Memory B cell (primary cell): ENCODE data around the gene PPP1R9A.

Experiments used
- ATAC-seq: fragments of 150-1000 bp; cut with Tn5 transposase; 2 replicates; pipeline ENCODE4 v1.10.0; 2021; ENCODE audit warnings: low read depth, mild to moderate bottlenecking, moderate library complexity
- DNase-seq, 2 donors: peaks; one replicate each; pipeline ENCODE4 v3.0.0; 2022; ENCODE audit warnings: low spot score in 2 of 2
- H3K27ac Mint-ChIP-seq: one replicate; pipeline ENCODE4 v1.8.0; 2022; ENCODE audit warnings: mild to moderate bottlenecking, moderate library complexity, mixed read lengths
- H3K27me3 Mint-ChIP-seq: one replicate; pipeline ENCODE4 v1.8.0; 2022; ENCODE audit warnings: mixed read lengths
- H3K36me3 Mint-ChIP-seq: one replicate; pipeline ENCODE4 v1.8.0; 2022; ENCODE audit warnings: mild to moderate bottlenecking, mixed read lengths
- H3K4me1 Mint-ChIP-seq: one replicate; pipeline ENCODE4 v1.8.0; 2022; ENCODE audit warnings: mixed read lengths
- H3K4me3 Mint-ChIP-seq: one replicate; pipeline ENCODE4 v1.8.0; 2022; ENCODE audit warnings: mild to moderate bottlenecking, moderate library complexity, mixed read lengths
- H3K9me3 Mint-ChIP-seq: one replicate; pipeline ENCODE4 v1.8.0; 2022; ENCODE audit warnings: mixed read lengths

Gene PPP1R9A

DNA sequence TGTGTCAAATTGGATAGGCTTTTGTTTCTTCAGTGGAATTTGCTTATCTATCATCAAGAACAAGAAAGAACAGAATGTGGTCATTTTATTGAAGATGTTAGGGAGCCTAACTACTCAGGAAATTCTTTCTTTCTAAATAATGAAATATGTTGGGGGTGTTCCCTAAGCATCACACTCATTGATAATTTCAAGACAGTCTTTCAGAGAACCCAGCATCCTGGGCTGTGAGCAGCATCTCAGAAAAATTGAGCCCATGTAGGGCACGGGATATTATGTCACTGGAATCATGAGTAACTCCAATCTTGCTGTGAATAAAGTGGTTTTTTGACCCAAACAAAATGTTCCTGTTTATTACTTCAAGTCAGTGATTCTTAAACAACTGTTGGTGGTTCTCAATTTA is 389.6 kb downstream of the PPP1R9A start:
- H3K36me3 Mint-ChIP-seq = no peaks in the 10 kb centered on the region
- H3K4me3 Mint-ChIP-seq = no peak overlapping the region
- no peak for ATAC-seq
- H3K27ac Mint-ChIP-seq = no peak overlapping the region
- no peaks in the 10 kb centered on the region for H3K9me3 Mint-ChIP-seq
- no peaks in the 10 kb centered on the region for H3K4me1 Mint-ChIP-seq
- DNase-seq = no peak
- peaks cover 8% of the 10 kb centered on the region for H3K27me3 Mint-ChIP-seq

DNA sequence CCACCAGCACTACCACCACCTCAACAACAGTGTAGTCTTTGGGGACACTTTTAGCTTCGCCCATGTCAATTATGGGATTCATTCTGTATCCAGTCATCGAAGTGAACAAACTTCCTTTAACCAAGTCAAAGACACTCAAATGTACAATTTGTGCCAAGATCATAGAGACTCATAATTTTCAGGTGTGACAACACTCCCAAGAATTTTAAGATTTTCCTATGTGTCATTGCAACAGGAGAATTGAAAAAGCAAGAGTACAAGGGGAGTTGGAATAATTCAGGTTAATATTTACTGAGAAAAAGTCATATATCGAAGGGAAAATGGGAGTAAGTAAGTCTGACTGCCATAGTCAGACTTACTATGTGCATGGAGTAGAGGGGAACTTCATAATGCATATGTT is 390.7 kb downstream of the PPP1R9A start:
- Mint-ChIP-seq H3K27me3 (peaks cover 8% of the 10 kb centered on the region), H3K36me3 (no peaks in the 10 kb centered on the region), H3K4me3 (no peak overlapping the region), H3K4me1 (no peaks in the 10 kb centered on the region), H3K9me3 (no peaks in the 10 kb centered on the region), H3K27ac (no peak overlapping the region)
- no peak for DNase-seq
- ATAC-seq = no peak

DNA sequence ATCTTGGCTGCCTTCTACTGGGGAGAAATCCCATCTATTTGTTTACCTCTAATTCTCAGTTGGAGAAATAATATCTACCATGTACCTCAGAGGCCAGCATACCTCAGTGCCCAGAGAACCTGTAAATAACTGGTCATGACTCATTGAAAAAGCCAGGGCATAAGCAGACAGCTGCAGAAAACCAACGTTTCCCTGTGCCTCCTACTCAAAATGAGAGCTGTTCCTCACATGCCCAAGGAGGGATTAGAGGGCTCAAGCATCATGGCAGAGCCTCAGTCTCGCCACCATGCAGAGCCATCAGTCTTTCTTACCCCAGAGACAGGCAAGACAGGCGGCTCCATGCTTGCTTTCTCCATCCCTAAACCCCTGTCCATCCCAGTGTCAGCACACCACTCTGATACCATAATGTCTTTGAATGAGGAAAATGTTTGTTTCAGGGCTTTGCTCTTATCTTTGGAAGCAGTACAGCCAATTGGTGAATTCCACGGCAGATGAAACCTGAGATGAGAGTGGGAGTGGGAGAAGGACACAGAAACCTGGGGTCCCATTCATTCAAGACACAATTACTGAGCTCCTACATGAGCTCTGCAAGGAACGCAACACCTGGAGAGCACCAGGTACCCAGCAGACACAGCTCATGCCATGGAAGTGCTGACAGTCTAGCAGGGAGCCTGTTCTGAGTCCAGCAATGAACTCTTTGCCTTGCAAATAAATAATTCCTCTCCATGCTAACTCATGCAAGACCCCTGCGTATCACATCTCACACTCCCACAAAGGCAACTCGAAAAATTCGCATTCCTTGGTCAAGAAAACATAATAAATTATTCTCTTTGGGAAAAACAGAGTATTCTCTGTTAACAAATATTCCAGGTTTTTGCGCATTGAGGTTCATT is 395.9 kb downstream of the PPP1R9A start:
- Mint-ChIP-seq H3K27ac (no peak overlapping the region), H3K36me3 (no peaks in the 10 kb centered on the region), H3K4me3 (no peak overlapping the region), H3K4me1 (no peaks in the 10 kb centered on the region), H3K27me3 (peaks cover 4% of the 10 kb centered on the region), H3K9me3 (no peaks in the 10 kb centered on the region)
- DNase-seq (no peak), ATAC-seq (no peak)

DNA sequence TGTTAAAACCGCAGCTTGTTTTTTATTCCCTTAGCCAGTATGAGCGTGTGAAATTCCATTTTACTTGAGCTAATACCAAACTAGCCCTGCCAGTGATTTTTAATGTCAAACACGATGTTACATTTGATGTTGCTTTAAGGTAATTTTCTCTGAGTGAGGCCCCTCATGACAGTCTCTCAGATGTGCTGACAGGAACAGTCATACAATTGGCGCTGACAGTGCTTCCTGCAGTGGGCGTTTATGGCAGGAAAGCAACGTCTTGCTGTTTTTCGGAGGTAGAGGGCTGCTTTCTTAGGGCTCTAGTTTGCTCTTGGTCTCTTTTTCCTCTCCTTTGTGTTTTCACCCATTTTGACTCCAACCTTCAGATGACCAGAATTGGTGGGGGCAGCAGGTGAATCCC is 397.6 kb downstream of the PPP1R9A start:
- Mint-ChIP-seq H3K4me1 (no peaks in the 10 kb centered on the region), H3K4me3 (no peak overlapping the region), H3K36me3 (no peaks in the 10 kb centered on the region), H3K27ac (no peak overlapping the region), H3K9me3 (no peaks in the 10 kb centered on the region), H3K27me3 (no peaks in the 10 kb centered on the region)
- DNase-seq (no peak), ATAC-seq (no peak)

DNA sequence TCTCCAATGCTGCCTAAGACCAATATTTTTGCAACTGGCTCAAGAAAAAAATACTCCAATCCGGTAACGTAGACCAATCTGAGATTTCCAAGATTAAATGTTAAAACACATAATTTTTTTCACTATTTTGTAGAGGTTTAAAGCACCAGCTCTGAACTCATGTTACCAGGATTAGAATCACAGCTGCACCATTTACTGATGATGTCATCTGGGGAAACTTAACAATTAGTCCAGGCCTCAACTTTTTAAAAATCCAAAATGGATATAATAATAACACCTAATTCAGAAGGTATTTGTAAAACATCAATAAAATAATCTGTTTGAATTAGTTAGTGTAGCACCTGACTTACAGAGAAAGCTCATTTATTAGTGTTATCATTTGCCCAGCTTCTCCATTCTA is 402.6 kb downstream of the PPP1R9A start:
- Mint-ChIP-seq H3K4me3 (no peak overlapping the region), H3K27ac (no peak overlapping the region), H3K4me1 (peaks cover 2% of the 10 kb centered on the region), H3K9me3 (peaks cover 2% of the 10 kb centered on the region), H3K27me3 (peaks cover 9% of the 10 kb centered on the region), H3K36me3 (no peaks in the 10 kb centered on the region)
- ATAC-seq (no peak), DNase-seq (no peak)

DNA sequence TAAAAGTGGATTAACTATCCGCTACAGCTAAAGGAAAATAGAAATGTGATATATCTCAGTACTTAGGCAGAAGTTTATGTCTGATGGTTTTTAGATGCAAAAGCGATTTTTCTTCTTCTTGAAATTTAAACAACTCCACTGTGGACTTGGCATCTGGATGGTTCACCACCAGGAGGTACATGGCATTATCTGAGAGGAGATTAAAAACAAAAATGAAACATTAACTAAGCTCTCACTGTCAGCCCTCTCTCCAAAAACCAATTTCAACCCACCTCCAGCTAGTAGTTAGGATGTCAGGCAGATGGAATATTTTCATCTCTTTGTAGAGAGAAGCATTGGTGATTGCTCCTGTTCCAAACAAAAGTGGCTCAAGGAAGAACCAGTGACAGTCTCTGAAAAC is 404.0 kb downstream of the PPP1R9A start:
- Mint-ChIP-seq H3K4me3 (no peak overlapping the region), H3K27me3 (peaks cover 11% of the 10 kb centered on the region), H3K27ac (no peak overlapping the region), H3K36me3 (no peaks in the 10 kb centered on the region), H3K4me1 (peaks cover 2% of the 10 kb centered on the region), H3K9me3 (peaks cover 2% of the 10 kb centered on the region)
- DNase-seq (no peak), ATAC-seq (no peak)

DNA sequence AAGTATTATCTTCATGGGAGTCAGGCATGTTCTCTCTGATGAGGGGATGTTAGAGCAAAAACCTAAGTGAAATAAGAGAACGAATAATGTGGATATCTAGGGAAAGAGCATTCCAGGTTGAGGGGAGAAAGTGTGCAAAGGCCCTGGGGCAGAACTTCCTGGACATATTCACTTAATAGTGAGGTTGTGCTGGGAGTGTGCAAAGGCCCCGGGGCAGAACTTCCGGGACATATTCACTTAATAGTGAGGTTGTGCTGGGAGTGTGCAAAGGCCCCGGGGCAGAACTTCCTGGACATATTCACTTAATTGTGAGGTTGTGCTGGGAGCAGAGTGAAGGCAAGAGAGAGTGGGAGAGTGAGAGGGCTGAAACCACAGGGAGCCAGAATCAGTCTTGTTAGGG is 405.2 kb downstream of the PPP1R9A start:
- no peak for ATAC-seq
- peaks cover 11% of the 10 kb centered on the region for H3K27me3 Mint-ChIP-seq
- H3K27ac Mint-ChIP-seq = no peak overlapping the region

DNA sequence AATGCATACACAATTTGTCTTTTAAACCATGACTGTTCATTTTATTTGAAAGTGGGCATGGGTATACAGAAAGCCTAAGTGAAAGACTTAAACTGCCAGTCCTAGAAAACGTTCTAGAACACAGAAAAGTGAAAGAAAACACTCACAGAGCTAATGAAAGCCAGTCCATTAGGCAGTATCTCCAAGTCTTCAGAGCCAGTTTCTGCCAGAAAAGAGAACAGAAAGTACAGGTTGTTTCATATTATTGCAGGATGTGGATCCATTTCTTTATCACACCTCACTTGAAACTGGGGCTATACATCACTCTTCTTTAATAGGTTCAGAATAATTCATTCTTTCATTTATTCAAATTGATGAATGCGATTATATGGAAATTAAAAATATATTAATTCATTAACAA is 409.2 kb downstream of the PPP1R9A start:
- H3K36me3 Mint-ChIP-seq = no peaks in the 10 kb centered on the region
- ATAC-seq = no peak
- peaks cover 2% of the 10 kb centered on the region for H3K9me3 Mint-ChIP-seq
- H3K4me3 Mint-ChIP-seq = no peak overlapping the region
- H3K27ac Mint-ChIP-seq = no peak overlapping the region
- peaks cover 12% of the 10 kb centered on the region for H3K27me3 Mint-ChIP-seq
- no peak for DNase-seq
- H3K4me1 Mint-ChIP-seq = peaks cover 11% of the 10 kb centered on the region

More for the DNA sequence above, 405.2 kb downstream of the PPP1R9A start:
- Mint-ChIP-seq H3K4me3 (no peak overlapping the region), H3K9me3 (peaks cover 2% of the 10 kb centered on the region), H3K4me1 (peaks cover 2% of the 10 kb centered on the region), H3K36me3 (no peaks in the 10 kb centered on the region)
- no peak for DNase-seq

DNA sequence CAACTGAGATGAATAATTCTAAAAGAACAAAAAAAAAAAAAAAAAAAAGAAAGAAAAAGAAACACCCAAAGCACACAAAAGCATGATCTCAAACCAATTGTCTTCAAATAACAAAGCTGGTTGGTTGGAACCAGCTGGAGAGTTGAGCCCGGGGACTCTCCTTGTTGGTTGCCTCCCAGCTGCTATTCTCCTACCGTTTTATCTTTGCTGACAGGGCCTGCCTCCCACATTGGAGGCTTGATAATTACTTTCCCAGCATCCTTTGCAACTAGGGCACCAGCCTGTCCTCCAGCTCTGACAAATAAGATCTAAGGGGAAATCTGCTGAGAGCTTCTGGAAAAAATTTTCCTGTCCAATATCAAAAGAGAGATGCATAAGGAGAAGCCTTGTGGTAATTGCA is 410.2 kb downstream of the PPP1R9A start:
- Mint-ChIP-seq H3K27me3 (peaks cover 10% of the 10 kb centered on the region), H3K4me1 (peaks cover 11% of the 10 kb centered on the region), H3K4me3 (no peak overlapping the region), H3K9me3 (no peaks in the 10 kb centered on the region), H3K27ac (no peak overlapping the region), H3K36me3 (no peaks in the 10 kb centered on the region)
- ATAC-seq (no peak), DNase-seq (no peak)

DNA sequence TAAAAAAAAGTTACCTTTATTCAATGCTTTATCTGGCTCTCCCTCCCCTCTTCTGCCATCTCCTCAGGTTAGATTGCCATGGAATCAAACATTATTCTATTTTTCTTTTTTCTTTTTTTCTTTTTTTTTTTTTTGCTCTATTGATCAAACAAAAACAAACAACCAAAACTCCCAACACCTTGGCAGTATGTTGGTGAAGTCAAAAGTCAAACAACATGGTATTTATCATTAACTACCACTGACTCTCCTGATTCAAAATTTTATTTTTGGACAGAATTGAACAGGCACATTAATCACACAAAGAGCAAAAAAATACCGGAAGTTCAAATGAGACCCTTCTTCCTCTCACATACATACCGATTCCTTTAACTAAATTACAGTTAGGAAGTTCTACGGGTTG is 410.6 kb downstream of the PPP1R9A start:
- Mint-ChIP-seq H3K9me3 (no peaks in the 10 kb centered on the region), H3K4me3 (no peak overlapping the region), H3K27ac (no peak overlapping the region), H3K4me1 (peaks cover 11% of the 10 kb centered on the region), H3K27me3 (peaks cover 10% of the 10 kb centered on the region), H3K36me3 (no peaks in the 10 kb centered on the region)
- no peak for DNase-seq
- no peak for ATAC-seq

DNA sequence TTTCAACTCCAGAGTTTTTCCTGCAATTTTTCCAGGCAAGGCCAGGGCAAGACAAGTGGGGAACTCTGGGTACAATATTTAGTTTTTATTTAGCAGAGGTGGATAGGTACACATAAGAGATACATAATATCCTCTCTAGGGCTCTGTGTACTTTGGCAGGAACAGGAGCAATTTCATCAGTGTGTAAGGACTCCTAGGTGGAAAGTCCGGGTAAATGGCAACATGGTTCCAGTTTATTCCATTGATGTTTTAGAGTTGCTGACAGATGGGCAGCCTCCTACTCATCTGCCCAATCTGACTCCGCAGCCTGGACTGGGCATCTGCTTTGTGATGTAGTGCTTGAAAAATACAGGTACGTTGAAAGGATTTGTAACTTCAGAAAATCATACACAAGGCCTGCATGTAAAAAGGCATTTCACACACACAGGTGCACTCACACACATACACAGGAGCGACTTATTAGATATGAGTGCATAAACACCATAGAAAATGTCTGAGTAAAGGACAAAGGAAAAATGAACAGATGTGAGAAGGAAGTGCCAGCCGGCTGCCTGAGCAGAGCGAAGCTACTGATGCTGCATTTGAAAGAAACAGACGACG is 411.2 kb downstream of the PPP1R9A start:
- ATAC-seq (no peak), DNase-seq (no peak)
- Mint-ChIP-seq H3K9me3 (no peaks in the 10 kb centered on the region), H3K36me3 (no peaks in the 10 kb centered on the region), H3K27me3 (peaks cover 9% of the 10 kb centered on the region), H3K4me1 (peaks cover 11% of the 10 kb centered on the region), H3K4me3 (no peak overlapping the region), H3K27ac (no peak overlapping the region)

DNA sequence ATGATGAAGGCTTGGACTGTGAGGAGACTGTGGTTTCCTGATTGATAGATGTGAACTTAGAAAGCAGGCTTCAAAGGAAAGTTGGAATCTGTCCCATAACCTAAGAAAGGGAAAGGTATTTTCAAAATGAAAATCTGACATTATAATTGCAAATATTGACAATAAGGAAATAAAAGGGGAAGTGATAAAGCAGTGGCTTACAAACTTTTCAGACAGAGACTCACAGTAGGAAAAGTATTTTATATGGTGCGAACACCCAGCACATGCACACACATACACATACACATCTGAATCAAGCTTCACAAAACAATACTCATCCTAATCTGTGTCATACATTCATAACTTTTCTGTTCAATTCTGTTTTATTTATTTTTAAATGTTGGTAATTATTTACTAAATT is 412.2 kb downstream of the PPP1R9A start:
- Mint-ChIP-seq H3K9me3 (no peaks in the 10 kb centered on the region), H3K27ac (no peak overlapping the region), H3K36me3 (no peaks in the 10 kb centered on the region), H3K4me1 (peaks cover 9% of the 10 kb centered on the region), H3K4me3 (no peak overlapping the region), H3K27me3 (peaks cover 4% of the 10 kb centered on the region)
- DNase-seq (no peak), ATAC-seq (no peak)

DNA sequence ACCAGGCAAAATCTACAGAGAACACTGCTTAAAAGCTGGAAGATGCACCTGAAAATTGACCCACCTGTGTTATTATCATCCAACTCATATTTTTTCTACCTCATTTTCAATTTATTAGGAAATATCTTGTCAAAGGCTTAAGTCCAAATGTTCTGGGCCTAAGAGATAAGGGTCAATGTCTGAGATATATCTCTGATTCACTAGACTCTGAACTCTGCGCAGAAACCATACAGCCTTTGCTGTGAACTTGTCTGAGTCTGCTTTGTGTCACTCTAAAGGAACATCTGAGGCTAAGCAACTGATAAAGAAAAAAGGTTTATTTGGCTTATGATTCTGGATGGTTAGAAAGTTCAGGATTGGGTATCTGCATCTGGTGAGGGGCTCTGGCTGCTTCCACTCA is 413.3 kb downstream of the PPP1R9A start:
- Mint-ChIP-seq H3K9me3 (no peaks in the 10 kb centered on the region), H3K27ac (no peak overlapping the region), H3K4me3 (no peak overlapping the region), H3K4me1 (peaks cover 16% of the 10 kb centered on the region), H3K36me3 (no peaks in the 10 kb centered on the region), H3K27me3 (peaks cover 10% of the 10 kb centered on the region)
- DNase-seq = no peak
- ATAC-seq = no peak

DNA sequence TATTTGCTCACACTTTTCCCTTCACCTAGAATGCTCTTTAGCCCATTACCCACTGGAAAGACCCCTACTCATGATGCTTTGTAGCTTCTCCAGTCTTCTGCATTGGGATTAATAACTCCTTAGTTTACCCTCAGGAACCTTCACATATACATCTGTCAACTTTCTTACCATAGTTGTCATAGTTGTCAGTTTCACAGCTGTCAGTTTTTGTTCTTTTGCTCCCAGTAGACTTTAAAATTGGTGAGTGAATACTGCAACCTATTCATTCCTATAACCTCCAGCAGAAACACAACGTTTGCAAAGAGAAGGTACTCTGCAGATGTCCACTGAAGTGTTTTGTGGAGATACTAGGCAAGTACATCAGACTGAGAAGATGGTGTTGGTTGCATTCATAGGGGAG is 414.3 kb downstream of the PPP1R9A start:
- Mint-ChIP-seq H3K27me3 (peaks cover 14% of the 10 kb centered on the region), H3K9me3 (no peaks in the 10 kb centered on the region), H3K4me1 (peaks cover 16% of the 10 kb centered on the region), H3K4me3 (no peak overlapping the region), H3K27ac (no peak overlapping the region), H3K36me3 (no peaks in the 10 kb centered on the region)
- DNase-seq = no peak
- no peak for ATAC-seq

DNA sequence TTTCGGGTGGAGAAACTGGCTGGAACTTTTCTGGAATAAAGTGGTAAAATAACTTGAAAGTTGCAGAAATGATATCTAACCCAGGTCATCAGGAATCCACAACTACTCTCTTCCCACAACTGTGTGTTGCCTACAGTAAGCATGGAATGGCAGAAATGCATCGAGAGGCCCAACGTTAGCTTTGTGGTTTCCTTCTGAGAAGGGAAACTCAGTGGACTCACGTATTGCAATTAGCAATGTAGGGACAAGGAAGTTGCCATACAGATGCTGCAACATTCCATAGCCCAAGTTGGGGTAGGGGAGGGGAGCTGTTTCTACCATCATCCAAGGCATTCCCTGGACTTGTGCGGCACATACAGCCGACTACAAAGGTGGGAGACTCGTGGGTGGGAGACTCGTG is 415.0 kb downstream of the PPP1R9A start:
- H3K9me3 Mint-ChIP-seq = no peaks in the 10 kb centered on the region
- H3K27ac Mint-ChIP-seq = no peak overlapping the region
- DNase-seq (no peak), ATAC-seq (no peak)
- peaks cover 16% of the 10 kb centered on the region for H3K4me1 Mint-ChIP-seq
- peaks cover 14% of the 10 kb centered on the region for H3K27me3 Mint-ChIP-seq
- no peaks in the 10 kb centered on the region for H3K36me3 Mint-ChIP-seq
- H3K4me3 Mint-ChIP-seq = no peak overlapping the region
